ENCODE results near the gene RPL3.

The RPL3 gene

DNA sequence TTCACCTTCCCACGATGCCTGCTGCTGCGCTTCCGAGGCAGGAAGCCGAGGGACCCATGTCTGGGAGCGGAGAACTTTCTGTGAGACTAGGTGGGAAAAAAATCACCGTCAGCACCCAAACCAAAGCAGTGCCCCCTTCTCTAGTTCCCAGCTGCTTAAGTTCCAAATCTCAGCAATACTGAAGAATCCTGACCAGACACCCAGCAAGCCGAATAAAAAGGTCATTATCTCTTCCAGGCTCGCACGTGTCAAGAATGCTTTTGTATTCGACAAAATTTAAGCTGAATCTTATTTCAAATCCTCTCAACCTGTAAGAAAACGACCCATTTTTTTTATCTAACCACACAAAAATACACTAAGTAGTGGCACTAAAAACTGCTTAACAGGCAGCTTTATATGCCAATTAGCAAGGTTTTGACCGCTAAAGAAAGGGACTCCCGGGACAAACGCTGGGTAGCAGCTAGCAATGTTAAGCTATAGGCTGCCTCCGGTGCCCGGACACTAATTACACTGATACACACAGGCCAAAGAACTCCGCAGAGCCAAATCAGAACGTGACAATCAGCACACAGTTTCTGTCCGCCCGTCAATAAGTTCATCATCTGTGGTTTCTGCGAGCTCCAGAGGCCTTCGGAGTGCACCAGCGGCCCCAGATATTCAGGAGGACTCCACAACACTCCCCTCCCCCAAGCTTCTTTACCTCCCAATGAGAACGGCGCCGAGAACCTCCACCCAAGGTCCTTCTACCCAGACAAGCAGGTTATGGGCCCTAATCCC, 728 bp downstream of the RPL3 start:
- Histone ChIP-seq H3K27me3 (ENCODE audit: control insufficient read depth, low read length) (no peaks in the 10 kb centered on the region), H3K79me2 (ENCODE audit: control insufficient read depth, low read length) (peaks cover 54% of the 10 kb centered on the region), H3K36me3 (ENCODE audit: control insufficient read depth, low read length) (peaks cover 61% of the 10 kb centered on the region), H3K4me2 (ENCODE audit: low read length) (peak overlapping the region; percentile 85), H3F3A (ENCODE audit: control insufficient read depth, insufficient read depth) (peaks cover 59% of the 10 kb centered on the region), H3K9me3 (ENCODE audit: control insufficient read depth, insufficient read depth, low read length) (no peaks in the 10 kb centered on the region), H3K9me2 (replicated peaks; ENCODE audit: control insufficient read depth, low read length) (no peaks in the 10 kb centered on the region), H3K4me3 (ENCODE audit: low read length) (peak overlapping the region; percentile 85), H3K4me1 (ENCODE audit: control insufficient read depth, low read length) (peaks cover 47% of the 10 kb centered on the region), H4K20me1 (ENCODE audit: control insufficient read depth, insufficient read depth, low read depth, low read length) (peaks cover 46% of the 10 kb centered on the region), H3K27ac (ENCODE audit: low read depth, low read length) (peak overlapping the region; percentile 95)
- no peak for TF ChIP-seq EZH2phosphoT487 (IDR thresholded peaks at IDR 0.05; ENCODE audit: borderline replicate concordance, low read length)
- TF ChIP-seq, protein P1, sequence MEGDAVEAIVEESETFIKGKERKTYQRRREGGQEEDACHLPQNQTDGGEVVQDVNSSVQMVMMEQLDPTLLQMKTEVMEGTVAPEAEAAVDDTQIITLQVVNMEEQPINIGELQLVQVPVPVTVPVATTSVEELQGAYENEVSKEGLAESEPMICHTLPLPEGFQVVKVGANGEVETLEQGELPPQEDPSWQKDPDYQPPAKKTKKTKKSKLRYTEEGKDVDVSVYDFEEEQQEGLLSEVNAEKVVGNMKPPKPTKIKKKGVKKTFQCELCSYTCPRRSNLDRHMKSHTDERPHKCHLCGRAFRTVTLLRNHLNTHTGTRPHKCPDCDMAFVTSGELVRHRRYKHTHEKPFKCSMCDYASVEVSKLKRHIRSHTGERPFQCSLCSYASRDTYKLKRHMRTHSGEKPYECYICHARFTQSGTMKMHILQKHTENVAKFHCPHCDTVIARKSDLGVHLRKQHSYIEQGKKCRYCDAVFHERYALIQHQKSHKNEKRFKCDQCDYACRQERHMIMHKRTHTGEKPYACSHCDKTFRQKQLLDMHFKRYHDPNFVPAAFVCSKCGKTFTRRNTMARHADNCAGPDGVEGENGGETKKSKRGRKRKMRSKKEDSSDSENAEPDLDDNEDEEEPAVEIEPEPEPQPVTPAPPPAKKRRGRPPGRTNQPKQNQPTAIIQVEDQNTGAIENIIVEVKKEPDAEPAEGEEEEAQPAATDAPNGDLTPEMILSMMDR (IDR thresholded peaks at IDR 0.05; ENCODE audit: low read depth, low read length, poor library complexity, severe bottlenecking), result no peak

DNA sequence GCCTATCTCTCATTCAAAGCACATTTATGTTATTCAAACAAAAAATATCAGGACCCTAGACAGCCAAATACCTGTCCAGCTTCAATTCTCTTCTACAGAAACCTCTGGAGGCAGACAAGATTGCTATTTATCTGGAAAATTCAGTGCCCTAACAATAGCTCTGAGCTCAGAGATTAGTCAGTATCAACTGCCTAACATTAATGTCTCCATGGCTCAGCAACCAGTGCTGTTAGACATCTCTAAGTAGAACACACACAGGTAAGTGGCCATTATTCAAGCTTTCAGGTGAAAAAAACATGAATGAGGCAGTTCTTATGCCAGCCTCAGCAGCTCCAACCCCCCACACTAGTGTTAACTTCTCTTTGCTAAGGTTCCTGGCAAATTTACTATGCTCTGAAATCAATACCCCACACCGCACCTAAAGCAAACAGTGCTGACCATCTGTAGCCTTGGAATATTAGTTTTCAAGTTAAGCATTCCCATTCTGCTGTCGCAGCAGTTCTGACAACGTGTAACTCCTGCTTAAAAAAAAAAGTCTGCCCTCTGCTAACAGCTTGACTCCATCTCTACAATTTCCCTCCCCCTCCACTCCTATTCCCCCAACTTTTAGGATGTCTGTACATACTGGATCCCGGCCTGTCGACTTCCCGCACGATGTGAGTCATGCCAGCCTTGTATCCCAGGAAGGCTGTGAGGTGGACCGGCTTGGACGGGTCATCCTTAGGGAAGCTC, 1.5 kb downstream of the RPL3 start:
- Histone ChIP-seq H4K20me1 (ENCODE audit: control insufficient read depth, insufficient read depth, low read depth, low read length) (peaks cover 47% of the 10 kb centered on the region), H3K9me3 (ENCODE audit: control insufficient read depth, insufficient read depth, low read length) (no peaks in the 10 kb centered on the region), H3K79me2 (ENCODE audit: control insufficient read depth, low read length) (peaks cover 54% of the 10 kb centered on the region), H3K27me3 (ENCODE audit: control insufficient read depth, low read length) (no peaks in the 10 kb centered on the region), H3K4me3 (ENCODE audit: low read length) (peak overlapping the region; percentile 85), H3K9me2 (replicated peaks; ENCODE audit: control insufficient read depth, low read length) (no peaks in the 10 kb centered on the region), H3K4me1 (ENCODE audit: control insufficient read depth, low read length) (peaks cover 49% of the 10 kb centered on the region), H3K27ac (ENCODE audit: low read depth, low read length) (peak overlapping the region; percentile 95), H3K36me3 (ENCODE audit: control insufficient read depth, low read length) (peaks cover 68% of the 10 kb centered on the region), H3K4me2 (ENCODE audit: low read length) (peak overlapping the region; percentile 85), H3F3A (ENCODE audit: control insufficient read depth, insufficient read depth) (peaks cover 66% of the 10 kb centered on the region)
- TF ChIP-seq, protein P1 (IDR thresholded peaks at IDR 0.05; ENCODE audit: low read depth, low read length, poor library complexity, severe bottlenecking), result no peak
- no peak for TF ChIP-seq EZH2phosphoT487 (IDR thresholded peaks at IDR 0.05; ENCODE audit: borderline replicate concordance, low read length)

DNA sequence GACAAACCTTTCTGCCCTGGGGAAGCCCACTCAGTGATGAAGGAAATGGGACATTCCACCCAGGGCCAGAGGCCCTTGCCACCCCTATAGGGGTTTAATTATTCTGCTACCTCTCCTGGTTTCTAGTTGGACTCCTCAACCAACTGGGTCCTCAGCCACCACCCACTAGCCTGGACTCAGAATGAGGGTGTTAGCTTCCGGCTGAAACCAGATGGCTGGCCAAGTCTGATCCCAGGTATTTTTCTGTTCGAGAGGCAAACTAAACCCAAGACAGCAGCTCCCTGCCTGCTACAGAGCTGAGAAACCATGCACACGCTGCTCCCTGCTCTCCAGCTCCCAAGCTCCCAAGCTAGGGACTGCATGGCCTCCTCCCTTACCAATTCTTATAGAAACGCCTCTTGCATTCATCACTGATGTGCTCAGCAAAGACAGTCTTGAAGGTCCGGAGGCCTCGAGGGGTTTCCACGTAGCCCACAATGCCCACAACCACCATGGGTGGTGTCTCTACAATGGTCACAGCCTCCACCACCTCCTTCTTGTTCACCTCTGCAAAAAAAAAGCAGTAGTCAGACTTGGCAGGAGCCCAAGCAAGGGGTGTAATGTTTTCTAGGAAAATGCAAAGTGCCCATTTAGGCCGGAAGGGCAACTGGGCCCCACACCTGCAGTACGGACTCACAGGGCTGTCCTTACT, 2.2 kb downstream of the RPL3 start:
- H3K9me3 ChIP-seq (ENCODE audit: control insufficient read depth, insufficient read depth, low read length), result no peaks in the 10 kb centered on the region
- H3F3A ChIP-seq (ENCODE audit: control insufficient read depth, insufficient read depth), result peaks cover 74% of the 10 kb centered on the region
- peaks cover 54% of the 10 kb centered on the region for H3K79me2 ChIP-seq (ENCODE audit: control insufficient read depth, low read length)
- H3K27me3 ChIP-seq (ENCODE audit: control insufficient read depth, low read length), result no peaks in the 10 kb centered on the region
- TF ChIP-seq, protein P1 (IDR thresholded peaks at IDR 0.05; ENCODE audit: low read depth, low read length, poor library complexity, severe bottlenecking), result no peak
- no peak for TF ChIP-seq EZH2phosphoT487 (IDR thresholded peaks at IDR 0.05; ENCODE audit: borderline replicate concordance, low read length)
- H3K4me1 ChIP-seq (ENCODE audit: control insufficient read depth, low read length), result peaks cover 54% of the 10 kb centered on the region
- H3K9me2 ChIP-seq (replicated peaks; ENCODE audit: control insufficient read depth, low read length), result no peaks in the 10 kb centered on the region
- H3K36me3 ChIP-seq (ENCODE audit: control insufficient read depth, low read length), result peaks cover 75% of the 10 kb centered on the region
- peak overlapping the region; percentile 85 for H3K4me2 ChIP-seq (ENCODE audit: low read length)
- peaks cover 47% of the 10 kb centered on the region for H4K20me1 ChIP-seq (ENCODE audit: control insufficient read depth, insufficient read depth, low read depth, low read length)
- H3K4me3 ChIP-seq (ENCODE audit: low read length), result peak overlapping the region; percentile 85
- peak overlapping the region; percentile 95 for H3K27ac ChIP-seq (ENCODE audit: low read depth, low read length)

All from DOHH2 (cell line).